HG02759 (cell line): ENCODE data around the gene IFNLR1.

Experiments
- ATAC-seq: cut with Tn5 transposase; IDR thresholded peaks from one replicate; pipeline ENCODE4 v1.9.1; 2021; ENCODE audit warnings: mild to moderate bottlenecking, moderate library complexity; ENCODE audit not compliant: unreplicated experiment

IFNLR1 gene

GRCh38 chr1:24150234-24151174, 36.6 kb downstream of the IFNLR1 start:
- no peak for ATAC-seq

- no peak for ATAC-seq
Measured at GRCh38 chr1:24149866-24150233, 37.2 kb downstream of the IFNLR1 start.

GRCh38 chr1:24147816-24148215, 39.3 kb downstream of the IFNLR1 start:
- ATAC-seq, result no peak

GRCh38 chr1:24147194-24147593, 39.9 kb downstream of the IFNLR1 start:
- no peak for ATAC-seq

GRCh38 chr1:24142546-24143534, 44.2 kb downstream of the IFNLR1 start, which contains the start of gene IL22RA1:
IL22RA1 (minus strand) TSS chr1:24143140; CDS start chr1:24143082, 58 bp downstream.
- no peak for ATAC-seq

- ATAC-seq, result no peak
Measured at GRCh38 chr1:24141311-24141997, 45.6 kb downstream of the IFNLR1 start.

- ATAC-seq, result no peak
Measured at GRCh38 chr1:24140741-24141181, 46.3 kb downstream of the IFNLR1 start.

GRCh38 chr1:24139841-24140425, 47.2 kb downstream of the IFNLR1 start:
- ATAC-seq, result no peak

GRCh38 chr1:24139222-24139489, 47.9 kb downstream of the IFNLR1 start:
- no peak for ATAC-seq

GRCh38 chr1:24138476-24139221, 48.4 kb downstream of the IFNLR1 start:
- ATAC-seq, result no peak

- ATAC-seq, result no peak
Measured at GRCh38 chr1:24136956-24137539, 50.0 kb downstream of the IFNLR1 start.

GRCh38 chr1:24134376-24134775, 52.7 kb downstream of the IFNLR1 start:
- ATAC-seq, result no peak

- no peak for ATAC-seq
Measured at GRCh38 chr1:24133819-24134218, 53.3 kb downstream of the IFNLR1 start.

- ATAC-seq, result no peak
Measured at GRCh38 chr1:24130385-24130784, 56.7 kb downstream of the IFNLR1 start.

GRCh38 chr1:24127801-24128363, 59.2 kb downstream of the IFNLR1 start:
- no peak for ATAC-seq

GRCh38 chr1:24127134-24127800, 59.8 kb downstream of the IFNLR1 start:
- ATAC-seq, result no peak

GRCh38 chr1:24126672-24127023, 60.4 kb downstream of the IFNLR1 start:
- no peak for ATAC-seq

GRCh38 chr1:24126018-24126671, 60.9 kb downstream of the IFNLR1 start:
- no peak for ATAC-seq
